Measurements from ENCODE around the gene CALCOCO1.
A peak's percentile ranks its signal among the peaks of the same experiment; 100 is the strongest.

The CALCOCO1 gene

GRCh38 chr12:53709671-53710070 is 17.6 kb downstream of the CALCOCO1 start:
- TF ChIP-seq CTCF (conservative IDR thresholded peaks at IDR 0.05; ENCODE audit: low read depth, low read length): no peak
- H3K79me2 ChIP-seq (ENCODE audit: insufficient read depth, low read depth): no peaks in the 10 kb centered on the region
- H2AFZ ChIP-seq (ENCODE audit: low read depth): no peak overlapping the region
- no peaks in the 10 kb centered on the region; the same call in 1 of the 2 replicates for H3K27me3 ChIP-seq (ENCODE audit: insufficient read depth, low read depth)
- no peak overlapping the region for H3K4me3 ChIP-seq (IDR thresholded peaks at IDR 0.05; ENCODE audit: insufficient read depth, low read depth, low read length)
- no peak overlapping the region for H3K27ac ChIP-seq
- no peak overlapping the region for H3K9ac ChIP-seq
- H3K4me2 ChIP-seq: no peak overlapping the region
- no peaks in the 10 kb centered on the region for H3K36me3 ChIP-seq (ENCODE audit: insufficient read depth)
- no peaks in the 10 kb centered on the region for H4K20me1 ChIP-seq (ENCODE audit: insufficient read depth)
- no peaks in the 10 kb centered on the region for H3K4me1 ChIP-seq (ENCODE audit: low read depth, poor library complexity, severe bottlenecking)

- H4K20me1 ChIP-seq (ENCODE audit: insufficient read depth): no peaks in the 10 kb centered on the region
- H3K36me3 ChIP-seq (ENCODE audit: insufficient read depth): no peaks in the 10 kb centered on the region
- H3K9ac ChIP-seq: no peak overlapping the region
- TF ChIP-seq CTCF (conservative IDR thresholded peaks at IDR 0.05; ENCODE audit: low read depth, low read length): no peak
- no peaks in the 10 kb centered on the region for H3K79me2 ChIP-seq (ENCODE audit: insufficient read depth, low read depth)
- H3K4me1 ChIP-seq (ENCODE audit: low read depth, poor library complexity, severe bottlenecking): no peaks in the 10 kb centered on the region
- H3K4me2 ChIP-seq: no peak overlapping the region
- no peak overlapping the region for H3K27ac ChIP-seq
- H3K4me3 ChIP-seq (IDR thresholded peaks at IDR 0.05; ENCODE audit: insufficient read depth, low read depth, low read length): no peak overlapping the region
- peaks cover 10% of the 10 kb centered on the region; the same call in 1 of the 2 replicates for H3K27me3 ChIP-seq (ENCODE audit: insufficient read depth, low read depth)
- no peak overlapping the region for H2AFZ ChIP-seq (ENCODE audit: low read depth)
Observed at GRCh38 chr12:53706080-53706479, 21.2 kb downstream of the CALCOCO1 start.

GRCh38 chr12:53703756-53704155 is 23.5 kb downstream of the CALCOCO1 start:
- Histone ChIP-seq H3K27ac (no peak overlapping the region), H3K4me1 (ENCODE audit: low read depth, poor library complexity, severe bottlenecking) (peaks cover 9% of the 10 kb centered on the region), H3K36me3 (ENCODE audit: insufficient read depth) (no peaks in the 10 kb centered on the region), H3K79me2 (ENCODE audit: insufficient read depth, low read depth) (no peaks in the 10 kb centered on the region), H2AFZ (ENCODE audit: low read depth) (no peak overlapping the region), H4K20me1 (ENCODE audit: insufficient read depth) (no peaks in the 10 kb centered on the region), H3K4me2 (no peak overlapping the region), H3K4me3 (IDR thresholded peaks at IDR 0.05; ENCODE audit: insufficient read depth, low read depth, low read length) (no peak overlapping the region), H3K27me3 (ENCODE audit: insufficient read depth, low read depth) (peaks cover 31% of the 10 kb centered on the region), H3K9ac (no peak overlapping the region)
- no peak for TF ChIP-seq CTCF (conservative IDR thresholded peaks at IDR 0.05; ENCODE audit: low read depth, low read length)

- Histone ChIP-seq H3K27ac (no peak overlapping the region), H4K20me1 (ENCODE audit: insufficient read depth) (no peaks in the 10 kb centered on the region), H3K4me3 (IDR thresholded peaks at IDR 0.05; ENCODE audit: insufficient read depth, low read depth, low read length) (no peak overlapping the region), H3K4me1 (ENCODE audit: low read depth, poor library complexity, severe bottlenecking) (peaks cover 13% of the 10 kb centered on the region), H3K9ac (no peak overlapping the region), H3K36me3 (ENCODE audit: insufficient read depth) (no peaks in the 10 kb centered on the region), H3K79me2 (ENCODE audit: insufficient read depth, low read depth) (no peaks in the 10 kb centered on the region), H3K4me2 (no peak overlapping the region), H2AFZ (ENCODE audit: low read depth) (peak overlapping the region; percentile 9; the same call in 1 of the 2 replicates), H3K27me3 (ENCODE audit: insufficient read depth, low read depth) (peaks cover 51% of the 10 kb centered on the region)
- TF ChIP-seq CTCF (conservative IDR thresholded peaks at IDR 0.05; ENCODE audit: low read depth, low read length): peak; percentile 99
Observed at GRCh38 chr12:53701518-53702264, 25.6 kb downstream of the CALCOCO1 start.

Measured in KMS-11 (cell line).